Stomach (tissue), 9 donors: ENCODE data around the gene SSH3. TPM values are rescaled to one million over a fixed set of nuclear protein-coding genes. Genes with fewer than 3 reads are reported as not detected.
A peak's percentile ranks its signal among the peaks of the same experiment; 100 is the strongest.

Experiments used
- DNase-seq, 2 donors: peaks; one replicate each; pipeline versions ENCODE4 v3.0.0 to v3.0.0-alpha.2; 2013 to 2019
- H3K27ac ChIP-seq, 5 donors: fragments of 200-600 bp in 4 of 5; sonication (generic) in 4 of 5; one replicate each; pipeline ENCODE4 v1.5.1; 2013 to 2019; ENCODE audit warnings: mild to moderate bottlenecking in 1 of 5, moderate library complexity in 1 of 5
- H3K27me3 ChIP-seq, 3 donors: fragments of 200-600 bp; sonication (generic); one replicate each; pipeline ENCODE4 v1.5.1; 2017 to 2019; ENCODE audit warnings: mixed run types in 1 of 3
- H3K36me3 ChIP-seq, 4 donors: fragments of 200-600 bp; sonication (generic); 1 replicate in 3 of 4; 2 replicates in 1 of 4; pipeline ENCODE4 v1.5.1; 2016 to 2019
- H3K4me1 ChIP-seq, 4 donors: fragments of 200-600 bp; sonication (generic); one replicate each; pipeline ENCODE4 v1.5.1; 2016 to 2019
- H3K4me3 ChIP-seq, 4 donors: fragments of 200-600 bp; sonication (generic) in 3 of 4; one replicate each; pipeline ENCODE4 v1.5.1; 2016 to 2019; ENCODE audit warnings: mild to moderate bottlenecking in 1 of 4
- H3K9me3 ChIP-seq, 4 donors: fragments of 200-600 bp; sonication (generic); one replicate each; pipeline ENCODE4 v1.5.1; 2016 to 2019
- CTCF ChIP-seq, 7 experiments: fragments of 450-650 bp in 4 of 7; fragments of 200-600 bp in 3 of 7; sonication (generic) in 3 of 7; IDR thresholded peaks; one replicate each; pipeline ENCODE4 v1.5.1; 2016 to 2019; ENCODE audit warnings: antibody characterized with exemption in 7 of 7, control low read depth in 2 of 7, mild to moderate bottlenecking in 1 of 7
- EP300 ChIP-seq: sonication (generic); formaldehyde crosslinking; IDR thresholded peaks from one replicate; pipeline ENCODE4 v1.6.1; 2017; ENCODE audit warnings: antibody characterized with exemption
- POLR2A ChIP-seq, 4 donors: fragments of 450-650 bp; IDR thresholded peaks; one replicate each; pipeline ENCODE4 v1.6.1; 2016; ENCODE audit warnings: antibody characterized with exemption in 4 of 4, control low read depth in 2 of 4, mild to moderate bottlenecking in 1 of 4, moderate library complexity in 1 of 4
- POLR2AphosphoS5 ChIP-seq, 3 donors: sonication (generic); formaldehyde crosslinking; IDR thresholded peaks; one replicate each; pipeline ENCODE4 v1.6.1; 2016; ENCODE audit warnings: antibody characterized with exemption in 3 of 3
- WGBS, 5 donors: extraction: QIAGEN DNeasy Blood & Tissue Kit in 3 of 5; methylation state at CpG; one replicate each; pipeline versions ENCODE4 v1.1.5 to v1.1.7; 2013 to 2018; 5-methylcytosine and 5-hydroxymethylcytosine counted together
- intact Hi-C: fragments of 100-400 bp; cut with DNase I; formaldehyde crosslinking; loops from one replicate; pipeline ENCODE4 v1.15.1; 2023; ENCODE audit warnings: low total_unique reads
- polyA plus RNA-seq, 3 donors: library from polyadenylated mRNA; stranded (reverse); fragments of 200-250 nt; gene quantifications; one replicate each; pipeline ENCODE4 v1.2.3, GENCODE V29; 2013
- total RNA-seq, 5 donors: library from RNA; depleted of rRNA; stranded (reverse); fragments of >200 nt; gene quantifications; one replicate each; pipeline versions ENCODE4 v1.1.0 to v1.2.3, GENCODE V29; 2014 to 2016
- donor health status: healthy with polysubstance abuse.
- donor health status: Bipolar disorder and iron deficiency.
- donor health status: healthy.

SSH3 gene
- total and polyA plus RNA-seq, 8 donors, result 18.8 to 217 (median 34.9) TPM

GRCh38 chr11:67355794-67356386, 52.6 kb downstream of the SSH3 start:
- H3K27ac ChIP-seq, result peak overlapping the region; percentile 91 to 100 (median 100)
- H3K9me3 ChIP-seq, result no peaks in the 10 kb centered on the region
- whole genome bisulfite sequencing, 5 donors, result 69 to 90% (median 73%) methylated on average over 2 to 4 of the region's 4 CpGs
- peaks cover 63 to 75% (median 68%) of the 10 kb centered on the region in 4 donors for H3K4me1 ChIP-seq
- intact Hi-C loops, result no loop called here
- no peak for DNase-seq
- H3K36me3 ChIP-seq, result peaks cover 0 to 7% (median 0%) of the 10 kb centered on the region in 4 donors
- TF ChIP-seq CTCF (IDR thresholded peaks at IDR 0.05) (no peak), POLR2AphosphoS5 (IDR thresholded peaks at IDR 0.05) (no peak), EP300 (no peak)
- no peaks in the 10 kb centered on the region for H3K27me3 ChIP-seq
- H3K4me3 ChIP-seq, result peak overlapping the region in 1 of 4 donors; percentile 5

GRCh38 chr11:67356387-67356863, 53.1 kb downstream of the SSH3 start:
- H3K36me3 ChIP-seq, result peaks cover 0 to 5% (median 0%) of the 10 kb centered on the region in 4 donors
- H3K27ac ChIP-seq, result peak overlapping the region; percentile 91 to 100 (median 100)
- intact Hi-C loops, result no loop called here
- WGBS, 5 donors, result 26 to 43% (median 36%) methylated on average over 3 to 4 of the region's 4 CpGs
- peak overlapping the region in 1 of 4 donors; percentile 5 for H3K4me3 ChIP-seq
- DNase-seq, result no peak
- peaks cover 57 to 70% (median 63%) of the 10 kb centered on the region in 4 donors for H3K4me1 ChIP-seq
- TF ChIP-seq POLR2AphosphoS5 (IDR thresholded peaks at IDR 0.05), result no peak
- TF ChIP-seq CTCF (IDR thresholded peaks at IDR 0.05), result no peak
- TF ChIP-seq EP300, result no peak
- no peak for TF ChIP-seq POLR2A (IDR thresholded peaks at IDR 0.05)
- H3K27me3 ChIP-seq, result no peaks in the 10 kb centered on the region
- H3K9me3 ChIP-seq, result no peaks in the 10 kb centered on the region

- peak overlapping the region; percentile 91 to 100 (median 100) for H3K27ac ChIP-seq
- H3K36me3 ChIP-seq, result no peaks in the 10 kb centered on the region
- peak overlapping the region in 1 of 4 donors; percentile 5 for H3K4me3 ChIP-seq
- no peaks in the 10 kb centered on the region for H3K9me3 ChIP-seq
- peak; percentile 79 to 92 for DNase-seq
- intact Hi-C loops, result no loop called here
- TF ChIP-seq CTCF (IDR thresholded peaks at IDR 0.05) (peak in 6 of 7 experiments; percentile 39 to 98 (median 96)), POLR2AphosphoS5 (IDR thresholded peaks at IDR 0.05) (peak in 2 of 3 donors; percentile 47 to 80), POLR2A (IDR thresholded peaks at IDR 0.05) (no peak)
- WGBS, 5 donors, result 13 to 34% (median 27%) methylated on average over 3 of the region's 3 CpGs
- no peaks in the 10 kb centered on the region for H3K27me3 ChIP-seq
- H3K4me1 ChIP-seq, result peaks cover 52 to 64% (median 57%) of the 10 kb centered on the region in 4 donors
Measured at GRCh38 chr11:67356864-67357561, 53.7 kb downstream of the SSH3 start.

- TF ChIP-seq POLR2AphosphoS5 (IDR thresholded peaks at IDR 0.05), result no peak
- TF ChIP-seq POLR2A (IDR thresholded peaks at IDR 0.05), result no peak
- no peak for TF ChIP-seq CTCF (IDR thresholded peaks at IDR 0.05)
- peaks cover 43 to 56% (median 48%) of the 10 kb centered on the region in 4 donors for H3K4me1 ChIP-seq
- 69 to 80% (median 80%) methylated on average over 12 of the region's 12 CpGs for WGBS, 5 donors
- no peaks in the 10 kb centered on the region for H3K9me3 ChIP-seq
- H3K4me3 ChIP-seq, result no peak overlapping the region
- DNase-seq, result no peak
- intact Hi-C loops, result no loop called here
- no peaks in the 10 kb centered on the region for H3K27me3 ChIP-seq
- H3K27ac ChIP-seq, result peak overlapping the region in 4 of 5 donors; percentile 99 to 100 (median 100)
- no peaks in the 10 kb centered on the region for H3K36me3 ChIP-seq
Measured at GRCh38 chr11:67357831-67358670, 54.7 kb downstream of the SSH3 start.
